ENCODE measurements around the gene DCT. TPM values are rescaled to one million over a fixed set of nuclear protein-coding genes. Genes with fewer than 3 reads are reported as not detected.

DCT gene
- total RNA-seq, 1 experiment from 2014 or later = not detected

GRCh38 chr13:94524407-94524806, 44.9 kb upstream of the DCT start:
- Histone ChIP-seq H3K4me3 (ENCODE audit: low read length) (no peak overlapping the region), H4K20me1 (ENCODE audit: low read length) (no peaks in the 10 kb centered on the region), H3K9me3 (ENCODE audit: low read length) (no peaks in the 10 kb centered on the region), H3K27me3 (ENCODE audit: low read length) (no peaks in the 10 kb centered on the region), H3K79me2 (ENCODE audit: low read length) (no peaks in the 10 kb centered on the region), H2AFZ (ENCODE audit: low read length) (no peak overlapping the region), H3K9me2 (replicated peaks; ENCODE audit: low read length) (no peaks in the 10 kb centered on the region), H3K4me2 (ENCODE audit: low read length) (no peak overlapping the region), H3K36me3 (ENCODE audit: low read depth, low read length) (no peaks in the 10 kb centered on the region), H3K4me1 (ENCODE audit: insufficient read depth, low read length) (no peaks in the 10 kb centered on the region), H3K9ac (ENCODE audit: low read length) (no peak overlapping the region), H3K27ac (ENCODE audit: low read length) (no peak overlapping the region), H3F3A (ENCODE audit: low read length, unreplicated experiment) (no peaks in the 10 kb centered on the region)
- TF ChIP-seq EZH2phosphoT487 (IDR thresholded peaks at IDR 0.05; ENCODE audit: borderline replicate concordance, low read length) (no peak), CTCF (conservative IDR thresholded peaks at IDR 0.05; ENCODE audit: low read depth, low read length) (no peak), EZH2 (IDR thresholded peaks at IDR 0.05; ENCODE audit: low read length, unreplicated experiment) (no peak)
- no peak for ATAC-seq
- ChIA-PET POLR2A (ENCODE audit: unreplicated experiment) (no interaction called here), CTCF (no interaction called here)
- intact Hi-C loops (cut with micrococcal nuclease) = no loop called here
- BruUV-seq (replicated peaks) = no TSS peak
- no peak for DNase-seq

GRCh38 chr13:94520001-94520400, 40.5 kb upstream of the DCT start:
- TF ChIP-seq EZH2phosphoT487 (IDR thresholded peaks at IDR 0.05; ENCODE audit: borderline replicate concordance, low read length) = no peak
- TF ChIP-seq CTCF (conservative IDR thresholded peaks at IDR 0.05; ENCODE audit: low read depth, low read length) = no peak
- no peak for TF ChIP-seq EZH2 (IDR thresholded peaks at IDR 0.05; ENCODE audit: low read length, unreplicated experiment)
- Histone ChIP-seq H3K9ac (ENCODE audit: low read length) (no peak overlapping the region), H3K4me1 (ENCODE audit: insufficient read depth, low read length) (no peaks in the 10 kb centered on the region), H3K36me3 (ENCODE audit: low read depth, low read length) (no peaks in the 10 kb centered on the region), H3K27me3 (ENCODE audit: low read length) (no peaks in the 10 kb centered on the region), H3K4me3 (ENCODE audit: low read length) (no peak overlapping the region), H3K9me2 (replicated peaks; ENCODE audit: low read length) (no peaks in the 10 kb centered on the region), H2AFZ (ENCODE audit: low read length) (no peak overlapping the region), H3F3A (ENCODE audit: low read length, unreplicated experiment) (no peaks in the 10 kb centered on the region), H3K9me3 (ENCODE audit: low read length) (no peaks in the 10 kb centered on the region), H4K20me1 (ENCODE audit: low read length) (no peaks in the 10 kb centered on the region), H3K79me2 (ENCODE audit: low read length) (no peaks in the 10 kb centered on the region), H3K27ac (ENCODE audit: low read length) (no peak overlapping the region), H3K4me2 (ENCODE audit: low read length) (no peak overlapping the region)
- ATAC-seq = no peak
- DNase-seq = no peak
- POLR2A ChIA-PET (ENCODE audit: unreplicated experiment) = no interaction called here
- CTCF ChIA-PET = no interaction called here
- BruUV-seq (replicated peaks) = no TSS peak
- intact Hi-C loops (cut with micrococcal nuclease) = no loop called here

- no peaks in the 10 kb centered on the region for H3F3A ChIP-seq (ENCODE audit: low read length, unreplicated experiment)
- ChIA-PET POLR2A (ENCODE audit: unreplicated experiment) (no interaction called here), CTCF (no interaction called here)
- no peak overlapping the region for H3K9ac ChIP-seq (ENCODE audit: low read length)
- DNase-seq (no peak), ATAC-seq (no peak)
- H3K9me2 ChIP-seq (replicated peaks; ENCODE audit: low read length) = no peaks in the 10 kb centered on the region
- H3K4me1 ChIP-seq (ENCODE audit: insufficient read depth, low read length) = no peaks in the 10 kb centered on the region
- no peaks in the 10 kb centered on the region for H3K79me2 ChIP-seq (ENCODE audit: low read length)
- no peak overlapping the region for H2AFZ ChIP-seq (ENCODE audit: low read length)
- intact Hi-C loops (cut with micrococcal nuclease) = no loop called here
- no peaks in the 10 kb centered on the region for H3K36me3 ChIP-seq (ENCODE audit: low read depth, low read length)
- no peak overlapping the region for H3K4me2 ChIP-seq (ENCODE audit: low read length)
- H3K4me3 ChIP-seq (ENCODE audit: low read length) = no peak overlapping the region
- no TSS peak for BruUV-seq (replicated peaks)
- H4K20me1 ChIP-seq (ENCODE audit: low read length) = no peaks in the 10 kb centered on the region
- no peak overlapping the region for H3K27ac ChIP-seq (ENCODE audit: low read length)
- TF ChIP-seq EZH2phosphoT487 (IDR thresholded peaks at IDR 0.05; ENCODE audit: borderline replicate concordance, low read length) (no peak), CTCF (conservative IDR thresholded peaks at IDR 0.05; ENCODE audit: low read depth, low read length) (no peak), EZH2 (IDR thresholded peaks at IDR 0.05; ENCODE audit: low read length, unreplicated experiment) (no peak)
- H3K9me3 ChIP-seq (ENCODE audit: low read length) = no peaks in the 10 kb centered on the region
- H3K27me3 ChIP-seq (ENCODE audit: low read length) = no peaks in the 10 kb centered on the region
Measured at GRCh38 chr13:94516456-94516855, 37.0 kb upstream of the DCT start.
